Measurements from ENCODE around the gene TMPRSS13.
"Not testable (repeated sequence)": the region's sequence is repeated elsewhere in the genome, so short reads cannot be mapped to it uniquely, and the experiment has no call there.

TMPRSS13 gene

GRCh38 chr11:117950301-117950700, 21.1 kb upstream of the TMPRSS13 start:
- DNase-seq (peak; percentile 85), ATAC-seq (ENCODE audit: insufficient read depth, low read depth) (peak; percentile 54)
- Histone ChIP-seq H3K9ac (ENCODE audit: low read depth, low read length) (peak overlapping the region; percentile 51), H3K4me1 (ENCODE audit: insufficient read depth, low read length) (peaks cover 88% of the 10 kb centered on the region), H3K36me3 (ENCODE audit: insufficient read depth, low read length) (no peaks in the 10 kb centered on the region), H3K27me3 (ENCODE audit: insufficient read depth, low read length, poor library complexity) (no peaks in the 10 kb centered on the region), H3K79me2 (ENCODE audit: insufficient read depth, low read length) (no peaks in the 10 kb centered on the region), H4K20me1 (ENCODE audit: insufficient read depth, low read length) (no peaks in the 10 kb centered on the region), H2AFZ (ENCODE audit: low read depth, low read length) (0 out of 2 replicates have a peak overlapping the region, but pooled peaks have one; percentile 13), H3K4me2 (ENCODE audit: insufficient read depth, low read length) (peak overlapping the region; percentile 54), H3K4me3 (ENCODE audit: low read depth in 1 of 2, low read length in 2 of 2) (peak overlapping the region in 1 of 2 experiments; percentile 41; a peak in 2 of 4 replicates), H3K9me3 (ENCODE audit: insufficient read depth, low read length, severe bottlenecking) (no peaks in the 10 kb centered on the region), H3K27ac (ENCODE audit: low read length) (peak overlapping the region; percentile 95)
- TF ChIP-seq EZH2 (IDR thresholded peaks at IDR 0.05; ENCODE audit: borderline replicate concordance, low read depth, low read length, severe bottlenecking) (no peak), CTCF (IDR thresholded peaks at IDR 0.05; ENCODE audit: borderline replicate concordance, extremely low read depth, low read length, poor library complexity, severe bottlenecking) (peak; percentile 71)

- no peak for TF ChIP-seq EZH2 (IDR thresholded peaks at IDR 0.05; ENCODE audit: borderline replicate concordance, low read depth, low read length, severe bottlenecking)
- no peak for TF ChIP-seq CTCF (IDR thresholded peaks at IDR 0.05; ENCODE audit: borderline replicate concordance, extremely low read depth, low read length, poor library complexity, severe bottlenecking)
- H3K4me1 ChIP-seq (ENCODE audit: insufficient read depth, low read length), result peaks cover 81% of the 10 kb centered on the region
- H3K9me3 ChIP-seq (ENCODE audit: insufficient read depth, low read length, severe bottlenecking), result no peaks in the 10 kb centered on the region
Measured at GRCh38 chr11:117949062-117949461, 19.9 kb upstream of the TMPRSS13 start.

GRCh38 chr11:117948466-117948865, 19.3 kb upstream of the TMPRSS13 start:
- not testable (repeated sequence) for H3K9ac ChIP-seq (ENCODE audit: low read depth, low read length); H2AFZ ChIP-seq (ENCODE audit: low read depth, low read length); DNase-seq; H4K20me1 ChIP-seq (ENCODE audit: insufficient read depth, low read length); H3K27ac ChIP-seq (ENCODE audit: low read length); H3K4me2 ChIP-seq (ENCODE audit: insufficient read depth, low read length); ATAC-seq (ENCODE audit: insufficient read depth, low read depth); H3K36me3 ChIP-seq (ENCODE audit: insufficient read depth, low read length); H3K4me3 ChIP-seq (ENCODE audit: low read depth in 1 of 2, low read length in 2 of 2); H3K27me3 ChIP-seq (ENCODE audit: insufficient read depth, low read length, poor library complexity); H3K9me3 ChIP-seq (ENCODE audit: insufficient read depth, low read length, severe bottlenecking); H3K79me2 ChIP-seq (ENCODE audit: insufficient read depth, low read length)
- peaks cover 75% of the 10 kb centered on the region for H3K4me1 ChIP-seq (ENCODE audit: insufficient read depth, low read length)

More at GRCh38 chr11:117949062-117949461, 19.9 kb upstream of the TMPRSS13 start:
- ATAC-seq (ENCODE audit: insufficient read depth, low read depth) (no peak), DNase-seq (no peak)
- Histone ChIP-seq H3K79me2 (ENCODE audit: insufficient read depth, low read length) (no peaks in the 10 kb centered on the region), H3K4me3 (ENCODE audit: low read depth in 1 of 2, low read length in 2 of 2) (no peak overlapping the region), H3K36me3 (ENCODE audit: insufficient read depth, low read length) (no peaks in the 10 kb centered on the region), H2AFZ (ENCODE audit: low read depth, low read length) (no peak overlapping the region), H4K20me1 (ENCODE audit: insufficient read depth, low read length) (no peaks in the 10 kb centered on the region), H3K9ac (ENCODE audit: low read depth, low read length) (peak overlapping the region; percentile 51), H3K27me3 (ENCODE audit: insufficient read depth, low read length, poor library complexity) (no peaks in the 10 kb centered on the region), H3K27ac (ENCODE audit: low read length) (peak overlapping the region; percentile 95), H3K4me2 (ENCODE audit: insufficient read depth, low read length) (peak overlapping the region; percentile 54)

GRCh38 chr11:117947751-117948150, 18.5 kb upstream of the TMPRSS13 start:
- H3K27me3 ChIP-seq (ENCODE audit: insufficient read depth, low read length, poor library complexity); H3K9ac ChIP-seq (ENCODE audit: low read depth, low read length); H2AFZ ChIP-seq (ENCODE audit: low read depth, low read length); H3K36me3 ChIP-seq (ENCODE audit: insufficient read depth, low read length); DNase-seq; ATAC-seq (ENCODE audit: insufficient read depth, low read depth); H3K9me3 ChIP-seq (ENCODE audit: insufficient read depth, low read length, severe bottlenecking); H3K4me3 ChIP-seq (ENCODE audit: low read depth in 1 of 2, low read length in 2 of 2); H4K20me1 ChIP-seq (ENCODE audit: insufficient read depth, low read length); H3K4me2 ChIP-seq (ENCODE audit: insufficient read depth, low read length); H3K79me2 ChIP-seq (ENCODE audit: insufficient read depth, low read length): not testable (repeated sequence)
- Histone ChIP-seq H3K27ac (ENCODE audit: low read length) (peak overlapping the region; percentile 62), H3K4me1 (ENCODE audit: insufficient read depth, low read length) (peaks cover 68% of the 10 kb centered on the region)
